ENCODE measurements around the gene PMS1. TPM values are rescaled to one million over a fixed set of nuclear protein-coding genes. Genes with fewer than 3 reads are reported as not detected.
A peak's percentile ranks its signal among the peaks of the same experiment; 100 is the strongest.
"Not testable (repeated sequence)": the region's sequence is repeated elsewhere in the genome, so short reads cannot be mapped to it uniquely, and the experiment has no call there.

PMS1 gene
- 67.2 and 69.2 TPM in 2 replicates for total RNA-seq

DNA sequence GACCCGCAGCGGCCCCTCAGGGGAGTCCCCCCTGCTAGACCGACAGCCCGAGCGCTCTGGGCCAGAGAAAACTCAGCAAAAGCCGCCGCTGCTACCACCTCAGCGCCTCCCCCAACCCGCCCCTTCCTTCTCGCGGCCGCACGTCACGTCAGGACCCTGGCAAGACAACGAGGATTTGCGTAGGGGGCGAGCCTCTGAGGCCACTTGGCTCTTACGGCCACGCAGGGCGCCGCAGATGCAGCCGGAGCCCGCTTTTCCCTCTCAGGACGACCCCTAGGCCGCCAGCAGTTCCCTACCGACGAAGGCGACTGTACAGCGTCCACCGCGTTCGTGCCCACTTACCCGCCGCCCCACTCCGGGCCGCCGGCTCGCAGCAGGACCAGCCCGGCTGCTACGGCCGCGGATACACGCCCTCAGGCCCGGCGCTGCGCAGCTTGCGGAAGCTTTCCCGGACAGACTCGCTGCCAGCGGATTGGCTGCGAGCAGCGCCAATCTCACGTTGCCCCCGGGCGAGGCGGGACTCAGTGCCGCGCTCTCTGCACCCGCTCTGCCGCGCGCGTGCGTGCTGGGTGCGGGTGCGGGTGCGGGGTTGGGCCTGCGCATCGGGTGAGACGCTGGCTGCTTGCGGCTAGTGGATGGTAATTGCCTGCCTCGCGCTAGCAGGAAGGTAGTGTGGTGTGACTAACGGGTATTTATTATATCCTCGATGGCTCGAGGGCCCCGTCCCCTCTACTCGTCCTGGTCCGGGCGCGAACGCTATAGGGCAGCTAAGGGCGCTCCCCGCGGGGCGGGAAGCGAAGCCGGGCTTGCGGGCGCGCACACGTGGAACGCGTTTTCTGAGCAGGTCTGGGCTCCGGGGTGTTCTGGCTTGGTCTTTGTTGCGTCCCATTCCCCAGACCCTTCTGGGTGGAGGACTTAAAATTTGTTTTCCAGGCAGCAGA lies at the start of gene PMS1, which contains the start of gene ORMDL1:
Gene PMS1 (plus strand): TSS at position 524 of the 941 bp plus-strand sequence. CDS start 7,360 bp downstream, outside the sequence.
Gene ORMDL1 (minus strand): TSS at position 413 of the 941 bp plus-strand sequence. CDS start 1,744 bp downstream, outside the sequence.
- H3K27ac Mint-ChIP-seq = peak within 1 kb of the TSS; percentile 86
- H3K4me3 Mint-ChIP-seq = peak within 1 kb of the TSS; percentile 86
- H3K4me1 Mint-ChIP-seq = peaks cover 37% of the 10 kb centered on the region
- H3K27me3 Mint-ChIP-seq = no peaks in the 10 kb centered on the region
- DNase-seq = peak; percentile 99
- intact Hi-C loops (cut with micrococcal nuclease) = loop anchor here (1.0 to 10.0 kb wide), 10 partner anchors 22 to 1231 kb away; partner anchors contain the start of genes ANKAR, ASNSD1, GLS and HIBCH
- H3K36me3 Mint-ChIP-seq (ENCODE audit: low read depth) = peaks cover 48% of the 10 kb centered on the region
- peaks cover 4% of the 10 kb centered on the region for H3K9me3 Mint-ChIP-seq

DNA sequence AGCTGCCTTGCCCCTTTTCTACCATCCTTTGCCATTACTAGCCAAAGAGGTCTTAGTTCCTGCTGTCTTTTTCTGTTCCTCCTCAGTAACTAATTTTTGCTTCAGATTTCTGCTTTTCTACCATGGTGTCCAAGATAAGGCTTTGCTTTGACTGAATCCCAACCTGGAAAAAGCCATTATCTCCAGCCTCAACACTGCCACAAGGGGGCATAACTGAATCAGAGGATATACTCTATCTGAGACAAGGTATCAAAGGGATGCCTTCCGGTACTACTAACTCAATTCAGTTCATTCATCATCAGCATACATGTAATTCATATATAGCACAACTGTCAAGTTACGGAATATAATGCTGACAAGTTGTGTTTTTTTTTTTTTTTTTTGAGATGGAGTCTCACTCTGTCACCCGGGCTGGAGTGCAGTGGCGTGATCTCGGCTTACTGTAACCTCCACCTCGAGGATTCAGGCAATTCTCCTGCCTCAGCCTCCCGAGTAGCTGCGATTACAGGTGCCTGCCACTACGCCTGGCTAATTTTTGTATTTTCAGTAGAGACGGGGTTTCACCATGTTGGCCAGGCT lies 33.1 kb upstream of the PMS1 start:
- Mint-ChIP-seq H3K4me3 (no peak overlapping the region), H3K9me3 (no peaks in the 10 kb centered on the region), H3K27ac (no peak overlapping the region), H3K4me1 (no peaks in the 10 kb centered on the region), H3K36me3 (ENCODE audit: low read depth) (peaks cover 5% of the 10 kb centered on the region), H3K27me3 (no peaks in the 10 kb centered on the region)
- intact Hi-C loops (cut with micrococcal nuclease) = loop anchor here (1.0 to 2.0 kb wide), 3 partner anchors 11 to 319 kb away; partner anchors contain the start of genes ASNSD1 and OSGEPL1
- peak; percentile 83 for DNase-seq

GRCh38 chr2:189756311-189756952 lies 27.8 kb upstream of the PMS1 start:
- no peaks in the 10 kb centered on the region for H3K4me1 Mint-ChIP-seq
- H3K9me3 Mint-ChIP-seq = no peaks in the 10 kb centered on the region
- H3K36me3 Mint-ChIP-seq (ENCODE audit: low read depth) = peaks cover 3% of the 10 kb centered on the region
- intact Hi-C loops (cut with micrococcal nuclease) = no loop called here
- no peak for DNase-seq
- no peak overlapping the region for H3K4me3 Mint-ChIP-seq
- H3K27ac Mint-ChIP-seq = no peak overlapping the region
- no peaks in the 10 kb centered on the region for H3K27me3 Mint-ChIP-seq

- intact Hi-C loops (cut with micrococcal nuclease) = loop anchor here (5.0 to 10.0 kb wide), 2 partner anchors 178 to 1915 kb away; partner anchors contain the start of genes NABP1 and SLC40A1
- not testable (repeated sequence) for H3K27me3 Mint-ChIP-seq; H3K36me3 Mint-ChIP-seq (ENCODE audit: low read depth)
Observed at GRCh38 chr2:189760154-189760553, 24.1 kb upstream of the PMS1 start.

DNA sequence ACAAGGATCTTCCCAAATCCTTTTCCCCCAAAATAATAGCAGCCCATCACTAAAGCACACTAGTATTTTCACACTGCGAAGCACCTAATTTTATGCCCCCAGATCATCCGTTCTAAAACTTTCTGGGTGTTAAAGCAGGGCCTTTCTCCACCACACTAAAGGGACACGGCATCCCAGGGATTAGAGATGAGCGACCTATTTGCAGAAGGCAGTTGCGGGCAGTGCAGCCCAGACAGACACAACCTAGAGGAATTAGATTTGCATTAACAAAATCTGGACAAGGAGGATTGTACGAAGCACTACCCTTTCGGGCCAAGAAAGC lies 22.1 kb upstream of the PMS1 start:
- no peak for DNase-seq
- intact Hi-C loops (cut with micrococcal nuclease) = loop anchor here (1.0 to 10.0 kb wide), 6 partner anchors 11 to 1913 kb away; partner anchors contain the start of genes ASNSD1, NABP1, ORMDL1 and PMS1
- H3K4me3 Mint-ChIP-seq = peak overlapping the region; percentile 97
- peak overlapping the region; percentile 98 for H3K27ac Mint-ChIP-seq
- H3K36me3 Mint-ChIP-seq (ENCODE audit: low read depth) = peaks cover 14% of the 10 kb centered on the region
- H3K9me3 Mint-ChIP-seq = no peaks in the 10 kb centered on the region
- no peaks in the 10 kb centered on the region for H3K27me3 Mint-ChIP-seq
- peaks cover 12% of the 10 kb centered on the region for H3K4me1 Mint-ChIP-seq

More at GRCh38 chr2:189760154-189760553, 24.1 kb upstream of the PMS1 start:
- not testable (repeated sequence) for H3K4me3 Mint-ChIP-seq, DNase-seq, H3K9me3 Mint-ChIP-seq, H3K27ac Mint-ChIP-seq
- H3K4me1 Mint-ChIP-seq = peaks cover 12% of the 10 kb centered on the region

GRCh38 chr2:189762551-189763298 lies 21.5 kb upstream of the PMS1 start, which contains the start of gene OSGEPL1:
OSGEPL1 (minus strand) TSS chr2:189762792; CDS start chr2:189761640, 1,152 bp downstream.
- H3K4me3 Mint-ChIP-seq = peak within 1 kb of the TSS; percentile 97
- intact Hi-C loops (cut with micrococcal nuclease) = loop anchor here (1.0 to 10.0 kb wide), 6 partner anchors 11 to 1912 kb away; partner anchors contain the start of genes ASNSD1, NABP1, ORMDL1 and PMS1
- peak; percentile 97 for DNase-seq

DNA sequence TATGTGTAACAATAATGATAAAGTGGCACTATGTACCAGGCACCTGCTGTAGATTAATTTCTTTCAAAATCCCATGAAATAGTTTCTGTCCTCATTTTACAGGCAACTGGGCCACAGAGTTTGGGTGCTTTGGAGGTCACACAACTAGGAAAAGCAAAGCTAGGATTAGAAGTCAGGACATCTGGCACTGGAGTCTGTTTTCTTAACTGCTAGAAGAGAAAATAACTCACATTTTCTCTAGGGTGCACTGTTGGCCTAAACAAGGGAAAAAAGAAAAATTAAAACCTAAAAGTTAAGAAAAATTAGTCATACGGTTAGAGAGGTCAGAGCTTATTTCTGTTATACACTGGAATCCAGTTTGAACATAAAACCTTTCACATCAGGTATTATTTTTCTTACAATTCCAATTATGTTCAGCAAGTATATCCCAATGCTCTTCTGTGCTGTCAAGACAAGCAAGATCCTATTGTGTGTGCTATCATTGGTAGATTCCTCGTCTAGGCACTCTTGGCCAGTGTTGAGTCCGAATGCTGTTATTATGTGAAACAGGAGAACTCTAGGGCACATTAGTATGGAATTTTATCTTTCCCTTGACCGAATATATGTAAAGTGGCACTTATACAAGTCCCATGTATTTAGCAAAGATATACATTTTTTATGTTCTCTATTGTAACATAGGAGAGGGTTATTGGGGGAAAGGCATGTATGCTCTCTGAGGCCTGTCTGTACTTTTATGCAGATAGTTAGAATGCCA lies 20.2 kb upstream of the PMS1 start:
- no peak overlapping the region for H3K4me3 Mint-ChIP-seq
- intact Hi-C loops (cut with micrococcal nuclease) = loop anchor here (5.0 to 10.0 kb wide), 2 partner anchors 182 to 1911 kb away; partner anchors contain the start of genes NABP1 and SLC40A1
- no peaks in the 10 kb centered on the region for H3K27me3 Mint-ChIP-seq
- no peaks in the 10 kb centered on the region for H3K9me3 Mint-ChIP-seq
- H3K27ac Mint-ChIP-seq = peak overlapping the region; percentile 45
- DNase-seq = no peak
- peaks cover 19% of the 10 kb centered on the region for H3K36me3 Mint-ChIP-seq (ENCODE audit: low read depth)
- peaks cover 12% of the 10 kb centered on the region for H3K4me1 Mint-ChIP-seq

More at GRCh38 chr2:189762551-189763298, 21.5 kb upstream of the PMS1 start, which contains the start of gene OSGEPL1:
- H3K36me3 Mint-ChIP-seq (ENCODE audit: low read depth) = peaks cover 14% of the 10 kb centered on the region
- no peaks in the 10 kb centered on the region for H3K9me3 Mint-ChIP-seq
- H3K4me1 Mint-ChIP-seq = peaks cover 12% of the 10 kb centered on the region
- peak within 1 kb of the TSS; percentile 98 for H3K27ac Mint-ChIP-seq
- no peaks in the 10 kb centered on the region for H3K27me3 Mint-ChIP-seq

DNA sequence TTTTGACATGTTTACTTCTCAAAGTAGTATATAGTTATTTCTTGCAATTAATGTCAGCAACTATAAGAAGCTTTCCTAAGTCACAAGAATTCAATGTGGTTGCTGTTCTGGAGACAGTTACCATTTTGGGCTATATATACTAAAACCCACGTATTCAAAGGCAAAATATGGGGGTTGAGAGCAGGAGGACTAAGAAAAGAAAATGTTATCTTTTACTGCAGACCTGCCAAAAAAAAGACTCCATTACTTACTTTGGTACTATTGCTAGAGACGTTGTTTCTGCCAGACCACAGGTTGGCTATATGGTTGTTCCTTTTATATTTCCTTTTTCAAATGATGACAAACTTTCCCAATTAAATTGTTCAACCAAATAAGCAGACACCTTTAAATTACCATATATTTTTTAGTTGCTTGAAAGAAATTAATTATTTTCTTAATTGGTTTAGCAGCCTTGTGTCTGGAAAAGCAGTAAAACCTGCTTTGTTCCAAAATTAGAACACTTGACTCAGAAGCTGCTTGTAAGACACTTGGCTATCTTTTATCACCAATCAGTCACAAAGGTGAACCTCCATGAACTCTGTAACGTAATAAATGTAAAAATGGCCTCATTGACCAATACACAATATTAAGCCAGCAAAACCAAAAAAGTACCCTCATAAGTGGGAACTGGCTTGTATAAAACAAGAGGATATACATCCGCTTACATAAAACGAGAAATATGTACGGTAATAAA lies 13.5 kb upstream of the PMS1 start:
- DNase-seq = no peak
- intact Hi-C loops (cut with micrococcal nuclease) = no loop called here
- peaks cover 50% of the 10 kb centered on the region for H3K36me3 Mint-ChIP-seq (ENCODE audit: low read depth)
- H3K27me3 Mint-ChIP-seq = no peaks in the 10 kb centered on the region
- no peak overlapping the region for H3K4me3 Mint-ChIP-seq
- H3K4me1 Mint-ChIP-seq = no peaks in the 10 kb centered on the region
- no peak overlapping the region for H3K27ac Mint-ChIP-seq
- no peaks in the 10 kb centered on the region for H3K9me3 Mint-ChIP-seq

DNA sequence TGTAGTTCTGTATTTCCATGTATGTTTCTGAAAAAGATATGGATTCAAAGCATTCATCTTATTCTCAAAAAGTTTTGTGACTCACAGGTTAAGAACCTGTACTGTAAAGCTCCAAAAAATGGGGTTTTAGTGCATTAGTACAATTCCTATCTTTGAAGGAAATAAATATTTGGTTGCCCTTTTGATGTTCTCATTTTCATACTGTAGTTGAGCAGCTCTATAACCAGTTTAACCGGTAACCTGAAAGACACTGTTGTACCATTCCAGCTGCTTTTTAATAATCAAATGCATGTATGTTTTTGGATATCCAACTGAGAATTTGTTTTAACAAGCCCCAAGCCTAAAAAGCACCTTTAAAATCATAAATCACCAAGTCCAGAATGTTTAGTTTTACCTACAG lies 12.0 kb upstream of the PMS1 start:
- no peak overlapping the region for H3K27ac Mint-ChIP-seq
- peaks cover 2% of the 10 kb centered on the region for H3K4me1 Mint-ChIP-seq
- no peaks in the 10 kb centered on the region for H3K27me3 Mint-ChIP-seq
- H3K4me3 Mint-ChIP-seq = no peak overlapping the region
- intact Hi-C loops (cut with micrococcal nuclease) = no loop called here
- H3K36me3 Mint-ChIP-seq (ENCODE audit: low read depth) = peaks cover 45% of the 10 kb centered on the region
- H3K9me3 Mint-ChIP-seq = no peaks in the 10 kb centered on the region
- no peak for DNase-seq

DNA sequence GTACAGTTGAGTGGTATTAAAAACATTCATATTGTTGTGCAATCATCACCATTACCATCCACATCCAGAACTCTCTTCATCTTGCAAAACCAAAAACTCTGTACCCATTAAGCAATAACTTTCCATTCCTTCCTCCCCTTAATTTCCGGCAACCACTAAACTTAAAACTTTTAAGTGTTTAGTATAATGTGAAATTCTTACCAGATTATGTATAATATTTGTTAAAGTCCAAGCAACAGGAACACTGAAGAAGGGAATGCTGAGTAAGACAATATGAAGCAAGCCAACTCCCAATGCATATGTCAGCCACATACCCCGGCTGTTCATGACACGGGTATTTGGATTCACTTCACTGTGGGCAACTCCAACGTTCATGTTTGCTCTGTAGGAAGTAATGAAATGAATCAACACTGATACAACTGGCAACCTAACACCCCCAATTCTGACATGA lies 2.0 kb upstream of the PMS1 start:
- H3K27ac Mint-ChIP-seq = peak overlapping the region; percentile 70
- no peak for DNase-seq
- H3K9me3 Mint-ChIP-seq = peaks cover 4% of the 10 kb centered on the region
- intact Hi-C loops (cut with micrococcal nuclease) = loop anchor here (10.0 kb wide), 3 partner anchors 753 to 1233 kb away; partner anchors contain the start of genes GLS, NEMP2 and STAT1
- peaks cover 58% of the 10 kb centered on the region for H3K36me3 Mint-ChIP-seq (ENCODE audit: low read depth)
- H3K27me3 Mint-ChIP-seq = no peaks in the 10 kb centered on the region
- H3K4me3 Mint-ChIP-seq = peak overlapping the region; percentile 86
- peaks cover 35% of the 10 kb centered on the region for H3K4me1 Mint-ChIP-seq

- H3K9me3 Mint-ChIP-seq = peaks cover 4% of the 10 kb centered on the region
- peak overlapping the region; percentile 86 for H3K27ac Mint-ChIP-seq
- no peaks in the 10 kb centered on the region for H3K27me3 Mint-ChIP-seq
- DNase-seq = peak; percentile 73
- intact Hi-C loops (cut with micrococcal nuclease) = loop anchor here (10.0 kb wide), 3 partner anchors 751 to 1231 kb away; partner anchors contain the start of genes GLS, NEMP2 and STAT1
- peak overlapping the region; percentile 86 for H3K4me3 Mint-ChIP-seq
- H3K4me1 Mint-ChIP-seq = peaks cover 37% of the 10 kb centered on the region
- peaks cover 55% of the 10 kb centered on the region for H3K36me3 Mint-ChIP-seq (ENCODE audit: low read depth)
Observed at GRCh38 chr2:189783451-189783926, 761 bp upstream of the PMS1 start.

Measured in activated CD4-positive, alpha-beta T cell treated with anti-CD3 and anti-CD28 coated beads, Interleukin-2, amount 10 ng/mL, durations not matched to agents 24 days and 14 days (primary cell).